NCI-H524 treated with DMSO at 0.1 percent for 48 hours (cell line): ENCODE measurements around the gene PRPF40A.
"Not testable (repeated sequence)": the region's sequence is repeated elsewhere in the genome, so short reads cannot be mapped to it uniquely, and the experiment has no call there.

ENCODE experiments used
- DNase-seq: peaks from one replicate; lab custom pipeline; 2025; lab: John Stamatoyannopoulos, UW

The PRPF40A gene

DNA sequence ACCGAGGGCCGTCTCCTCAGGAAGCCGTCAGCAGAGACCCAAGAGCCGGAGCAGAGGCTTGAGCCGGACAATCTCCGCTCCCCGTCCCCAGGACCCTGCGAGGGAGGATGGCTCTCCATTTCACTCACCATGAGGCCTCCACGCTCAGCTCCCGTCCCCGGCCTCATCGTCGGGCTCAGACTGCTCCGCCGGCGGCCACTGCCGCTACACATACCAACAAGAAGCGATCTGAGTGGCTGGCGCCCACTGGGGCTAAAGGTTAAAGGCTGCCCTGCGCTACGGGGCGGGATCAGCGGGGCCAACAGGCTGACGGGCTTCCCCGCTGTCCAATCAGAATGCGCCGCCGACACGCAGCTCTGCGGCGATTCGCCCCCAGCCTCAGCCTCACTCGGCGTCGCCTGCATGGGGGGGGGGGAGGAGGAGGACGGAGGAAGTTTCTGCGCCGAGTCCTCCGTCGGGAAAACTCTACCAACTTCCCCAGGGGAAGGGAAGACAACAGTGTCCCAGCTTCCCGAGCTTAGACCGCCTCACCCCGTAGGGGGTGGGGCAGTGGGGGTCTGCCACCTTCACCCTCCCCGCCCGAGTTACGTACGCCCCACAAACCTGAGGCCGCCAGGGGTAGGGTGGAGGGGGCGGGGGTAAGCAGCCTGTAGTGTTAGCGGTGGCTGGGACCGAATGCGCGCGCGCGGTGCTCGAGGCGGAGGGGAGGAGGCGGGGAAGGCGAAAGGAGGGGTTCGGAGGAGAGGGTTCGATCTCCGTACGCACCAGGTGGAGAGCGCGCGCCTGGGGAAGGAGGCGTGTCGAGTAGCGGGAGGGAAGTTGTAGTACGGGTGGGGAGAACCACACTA is at the start of gene PRPF40A:
TSS of gene PRPF40A (minus strand) at position 234 of the 848 bp plus-strand sequence. CDS start at position 212, 22 bp downstream.
- peak; percentile 84 for DNase-seq

DNA sequence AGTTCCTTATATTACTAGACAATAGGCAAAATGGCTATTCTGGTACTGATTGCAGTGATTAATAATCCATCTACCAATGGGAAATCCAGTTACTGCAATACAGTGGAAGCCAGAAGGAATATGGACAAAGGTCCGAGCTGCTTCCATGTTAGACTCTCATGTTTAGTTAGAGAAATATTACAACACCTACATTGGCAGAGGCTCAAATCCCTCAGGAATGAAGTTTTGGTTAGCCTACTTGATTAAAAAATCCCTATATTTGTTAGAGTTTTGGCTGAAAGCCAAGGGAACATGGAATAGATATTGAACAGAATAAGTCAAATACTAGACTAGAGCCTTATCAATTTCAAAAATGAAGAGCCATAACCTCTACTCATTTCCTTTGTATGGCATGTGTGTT is 49.7 kb upstream of the PRPF40A start:
- DNase-seq, result no peak

DNA sequence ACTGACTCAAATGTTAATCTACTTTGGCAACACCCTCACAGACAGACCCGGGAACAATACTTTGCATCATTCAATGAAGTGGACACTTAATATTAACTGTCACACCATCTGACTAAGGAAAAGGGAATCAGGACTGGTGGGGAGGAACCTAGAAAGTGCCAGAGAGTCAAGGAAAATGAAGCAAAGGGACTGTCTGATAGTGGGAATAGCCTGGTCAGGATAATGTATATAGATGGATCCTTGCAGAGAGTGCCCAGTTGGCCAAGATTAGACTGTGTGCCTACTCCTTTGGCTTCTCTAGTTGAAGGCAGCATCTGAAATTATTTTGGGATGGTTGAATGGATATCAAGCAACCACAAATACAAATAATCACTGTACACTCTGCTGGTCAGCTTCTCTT is 46.4 kb upstream of the PRPF40A start:
- DNase-seq, result no peak

DNA sequence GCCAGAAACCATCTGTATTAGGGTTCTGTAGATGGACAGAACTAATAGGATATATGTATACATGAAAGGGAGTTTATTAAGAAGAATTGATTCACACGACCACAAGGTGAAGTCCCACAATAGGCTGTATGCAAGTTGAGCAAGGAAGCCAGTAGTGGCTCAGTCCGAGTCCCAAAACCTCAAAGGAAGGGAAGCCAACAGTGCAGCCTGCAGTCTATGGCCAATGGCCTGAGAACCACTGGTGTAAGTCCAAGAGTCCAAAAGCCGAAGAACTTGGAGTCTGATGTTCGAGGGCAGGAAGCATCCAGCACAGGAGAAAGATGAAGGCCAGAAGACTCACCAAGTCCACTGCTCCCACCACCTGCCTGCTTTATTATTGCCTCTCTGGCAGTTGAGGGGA is 45.9 kb upstream of the PRPF40A start:
- not testable (repeated sequence) for DNase-seq

DNA sequence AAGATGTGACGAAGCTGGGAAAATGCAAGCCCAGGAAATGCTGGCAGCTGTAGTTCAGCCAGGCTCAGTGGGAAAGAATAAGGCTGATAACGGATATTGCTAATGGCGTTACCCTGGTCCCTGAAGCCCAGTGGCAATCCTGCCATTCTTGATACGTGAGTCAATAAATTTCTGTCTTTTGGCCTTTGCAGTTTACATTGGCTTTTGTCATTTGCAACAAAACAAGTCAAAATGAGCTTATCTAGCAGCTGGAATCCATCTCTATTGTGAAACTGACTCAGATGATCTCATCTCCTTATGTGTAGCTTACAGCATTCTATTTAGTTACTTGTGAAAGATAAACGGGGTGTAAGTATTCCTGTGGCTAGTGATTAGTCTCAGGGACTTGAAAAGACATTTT is 44.9 kb upstream of the PRPF40A start:
- no peak for DNase-seq

DNA sequence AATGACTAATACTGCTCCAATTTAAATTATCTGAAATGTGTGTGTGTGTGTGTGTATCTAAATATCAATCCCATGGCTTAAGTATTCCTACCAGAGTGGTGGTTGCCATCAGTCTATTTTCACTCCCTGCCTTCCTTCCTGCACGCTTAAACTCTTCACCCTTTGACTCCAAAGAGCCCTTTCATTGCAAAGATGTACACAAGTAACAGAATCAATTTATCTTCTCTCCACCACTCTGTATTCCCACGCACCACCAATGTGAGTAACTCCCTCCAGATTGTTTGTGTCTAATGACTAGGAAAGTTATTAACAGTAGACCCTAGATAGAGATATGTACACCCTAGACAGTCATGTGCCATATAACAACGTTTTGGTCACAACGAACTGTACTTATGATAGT is 44.0 kb upstream of the PRPF40A start:
- DNase-seq, result no peak

DNA sequence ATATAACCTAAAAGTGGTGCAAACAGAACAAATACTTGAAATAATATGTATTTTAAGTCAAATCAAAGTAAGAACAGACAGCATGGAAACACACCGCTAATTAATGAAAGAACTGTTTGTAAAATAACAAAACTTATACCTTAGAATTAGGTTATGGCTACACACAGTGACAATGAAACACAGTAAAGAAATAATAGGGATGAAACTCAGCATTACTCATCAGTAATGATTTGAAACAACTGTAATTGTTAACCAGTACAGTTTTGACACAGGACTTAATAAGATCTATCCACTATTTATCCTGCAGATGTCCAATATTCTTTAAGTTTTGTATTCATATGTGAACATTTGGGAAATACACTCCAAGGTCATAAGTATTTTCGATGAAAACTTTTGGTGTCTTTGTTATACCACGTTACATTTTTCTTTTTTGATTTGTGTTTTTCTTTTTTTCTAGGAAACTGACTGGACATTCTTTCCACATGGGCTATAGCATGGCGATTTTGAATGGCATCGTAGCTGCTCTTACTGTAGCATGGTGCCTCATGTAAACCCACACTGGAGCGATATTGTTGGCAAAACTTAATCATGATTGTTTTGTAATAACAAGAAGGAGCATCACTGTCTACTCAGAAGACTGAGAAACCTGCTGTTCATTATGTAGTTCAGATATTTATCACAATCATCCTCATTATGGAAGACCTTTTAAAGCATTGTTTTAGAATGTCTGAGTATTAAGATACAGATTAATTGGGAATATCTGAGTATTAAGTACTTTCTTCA is 42.2 kb upstream of the PRPF40A start:
- no peak for DNase-seq

DNA sequence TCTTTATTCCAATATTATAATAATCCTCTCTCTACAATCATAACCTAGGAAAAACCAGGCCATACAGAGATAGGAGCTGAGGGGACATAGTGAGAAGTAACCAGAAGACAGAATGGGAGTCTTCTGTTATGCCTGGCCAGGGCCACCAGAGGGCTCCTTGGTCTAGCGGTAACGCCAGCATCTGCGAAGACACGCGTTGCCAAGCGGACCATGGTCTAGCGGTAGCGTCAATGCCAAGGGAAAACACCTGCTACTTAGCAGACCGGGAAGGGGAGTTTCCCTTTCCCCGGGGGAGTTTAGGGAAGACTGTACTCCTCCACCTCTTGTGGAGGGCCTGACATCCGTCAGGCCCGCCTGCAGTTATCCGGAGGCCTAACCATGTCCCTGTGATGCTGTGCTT is 37.8 kb upstream of the PRPF40A start:
- DNase-seq, result no peak

DNA sequence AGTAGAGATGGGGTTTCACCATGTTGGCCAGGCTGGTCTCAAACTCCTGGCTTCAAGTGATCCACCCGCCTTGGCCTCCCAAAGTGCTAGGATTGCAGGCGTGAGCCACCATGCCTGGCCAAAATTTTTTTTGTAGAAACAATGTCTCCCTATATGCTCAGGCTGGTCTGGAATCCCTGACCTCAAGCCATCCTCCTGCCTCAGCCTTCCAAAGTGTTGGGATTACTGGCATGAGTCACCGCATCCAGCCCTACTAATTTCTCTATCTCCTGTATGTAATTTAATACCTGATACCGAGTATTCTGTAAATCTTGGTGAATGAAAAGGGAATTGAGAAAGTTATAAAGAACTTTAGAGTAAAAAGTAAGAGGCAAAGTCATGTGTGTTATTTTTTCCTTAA is 30.5 kb upstream of the PRPF40A start:
- DNase-seq, result not testable (repeated sequence)

DNA sequence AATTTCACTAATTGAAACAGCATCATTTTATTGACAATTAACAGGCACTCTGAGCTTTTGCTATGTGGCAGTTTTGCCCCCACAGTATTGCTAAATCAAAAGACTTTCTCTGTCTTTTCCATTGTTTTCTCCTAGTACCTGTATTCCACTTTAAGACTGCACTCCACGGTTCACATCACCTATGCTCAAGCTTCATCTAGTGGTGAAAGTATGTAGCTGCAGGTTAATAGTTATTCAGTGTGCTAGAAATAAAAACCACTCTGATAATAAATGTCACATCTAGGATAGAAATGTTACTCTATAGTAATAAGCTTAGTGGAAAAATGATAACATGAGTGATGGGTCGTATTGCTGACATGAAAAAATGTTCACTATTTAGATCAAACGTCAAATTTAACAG is 25.7 kb upstream of the PRPF40A start:
- no peak for DNase-seq

DNA sequence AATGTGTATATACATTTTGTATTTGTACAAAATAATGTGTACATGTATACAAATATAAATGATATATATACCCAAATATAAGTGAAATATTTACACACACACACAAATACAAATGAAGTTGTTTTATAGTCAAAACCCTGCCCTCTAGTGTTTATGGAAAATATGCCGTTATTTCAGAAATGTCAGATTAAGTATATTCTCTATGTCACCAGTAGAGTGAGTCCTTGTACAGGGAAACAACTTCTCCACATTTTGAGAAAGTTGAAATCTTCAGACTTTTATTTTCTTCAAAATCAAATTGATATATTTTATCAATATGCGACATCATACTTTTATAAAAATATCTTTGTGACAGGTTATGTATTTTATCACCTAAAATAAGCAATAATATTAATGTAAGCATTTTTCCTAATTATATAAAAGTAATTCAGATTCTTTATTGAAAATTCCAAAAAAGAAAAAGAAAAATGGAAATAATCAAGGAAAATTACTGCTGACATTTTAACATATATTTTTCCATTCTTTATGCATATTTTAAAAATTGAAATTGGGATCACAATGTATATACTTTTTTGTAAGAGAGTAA is 23.6 kb upstream of the PRPF40A start:
- no peak for DNase-seq

DNA sequence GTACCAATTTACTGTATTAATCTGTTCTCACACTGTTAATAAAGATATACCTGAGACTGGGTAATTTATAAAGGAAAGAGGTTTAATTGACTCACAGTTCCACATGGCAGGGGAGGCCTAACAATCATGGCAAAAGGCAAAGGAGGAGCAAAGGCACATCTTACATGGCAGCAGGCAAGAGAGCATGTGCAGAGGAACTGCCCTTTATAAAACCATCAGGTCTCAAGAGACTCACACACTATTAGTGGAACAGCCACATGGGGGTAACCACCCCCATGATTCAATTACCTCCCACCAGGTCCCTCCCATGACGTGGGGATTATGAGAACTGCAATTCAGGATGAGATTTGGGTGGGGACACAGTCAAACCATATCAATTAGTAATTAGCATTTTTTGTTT is 22.4 kb upstream of the PRPF40A start:
- DNase-seq, result not testable (repeated sequence)

DNA sequence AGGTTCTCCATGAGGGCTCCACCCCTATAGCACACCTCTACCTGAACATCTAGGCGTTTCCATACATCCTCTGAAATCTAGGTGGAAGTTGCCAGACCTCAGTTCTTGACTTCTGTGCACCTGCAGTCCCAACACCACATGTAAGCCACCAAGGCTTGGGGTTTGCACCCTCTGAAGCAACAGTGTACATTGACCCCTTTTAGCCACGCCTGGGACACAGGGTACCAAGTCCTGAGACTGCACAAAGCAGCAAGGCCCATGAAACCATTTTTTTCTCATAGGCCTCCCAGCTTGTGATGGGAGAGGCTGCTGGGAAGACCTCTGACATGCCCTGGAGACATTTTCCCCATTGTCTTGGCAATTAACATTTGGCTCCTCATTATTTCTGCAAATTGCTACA is 21.2 kb upstream of the PRPF40A start:
- DNase-seq, result no peak

DNA sequence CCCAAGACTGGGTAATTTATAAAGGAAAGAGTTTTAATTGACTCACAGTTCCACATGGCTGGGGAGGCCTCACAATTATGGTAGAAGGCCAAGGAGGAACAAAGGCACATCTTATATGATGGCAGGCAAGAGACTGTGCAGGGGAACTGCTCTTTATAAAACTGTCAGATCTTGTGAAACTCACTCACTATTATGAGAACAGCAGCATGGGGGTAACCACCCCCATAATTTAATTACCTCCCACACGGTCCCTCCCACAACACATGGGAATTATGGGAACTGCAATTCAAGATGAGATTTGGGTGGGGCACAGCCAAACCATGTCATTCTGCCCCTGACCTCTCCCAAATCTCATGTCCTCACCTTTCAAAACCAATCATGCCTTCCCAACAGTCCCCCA is 20.2 kb upstream of the PRPF40A start:
- not testable (repeated sequence) for DNase-seq

DNA sequence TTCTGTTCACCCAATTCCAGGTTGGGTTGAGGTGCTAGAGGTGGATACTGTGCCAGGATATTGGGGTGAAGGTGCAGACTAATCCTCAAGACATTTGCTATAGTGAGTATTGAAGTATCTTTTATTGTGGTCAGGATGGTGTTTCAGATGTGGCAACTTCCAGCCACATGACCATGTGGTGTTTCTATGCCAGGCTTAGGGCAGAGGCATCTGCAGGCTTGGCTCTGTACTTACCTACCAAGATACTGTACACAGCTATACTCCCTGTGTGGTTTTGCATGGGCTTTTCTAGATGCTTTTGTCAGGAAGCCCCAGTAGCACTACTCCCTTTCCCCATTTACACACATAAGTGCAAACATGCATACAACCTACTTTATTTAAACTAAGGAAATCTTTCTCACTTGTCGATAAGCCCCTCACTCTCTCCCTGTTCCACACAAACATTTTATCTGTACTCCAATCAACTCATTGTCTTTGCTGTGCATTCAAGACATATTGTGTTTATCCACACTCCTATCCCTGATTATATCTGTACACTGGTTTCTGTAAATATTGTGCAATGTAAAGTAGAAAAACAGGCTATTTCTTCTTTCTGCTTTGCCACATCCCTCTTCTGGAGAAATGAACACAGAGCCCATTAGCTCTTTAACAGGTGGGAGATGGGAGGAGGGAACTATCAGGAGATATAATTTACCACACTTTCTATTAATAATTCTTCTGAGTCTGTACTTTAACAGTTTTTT is 13.5 kb upstream of the PRPF40A start:
- no peak for DNase-seq

DNA sequence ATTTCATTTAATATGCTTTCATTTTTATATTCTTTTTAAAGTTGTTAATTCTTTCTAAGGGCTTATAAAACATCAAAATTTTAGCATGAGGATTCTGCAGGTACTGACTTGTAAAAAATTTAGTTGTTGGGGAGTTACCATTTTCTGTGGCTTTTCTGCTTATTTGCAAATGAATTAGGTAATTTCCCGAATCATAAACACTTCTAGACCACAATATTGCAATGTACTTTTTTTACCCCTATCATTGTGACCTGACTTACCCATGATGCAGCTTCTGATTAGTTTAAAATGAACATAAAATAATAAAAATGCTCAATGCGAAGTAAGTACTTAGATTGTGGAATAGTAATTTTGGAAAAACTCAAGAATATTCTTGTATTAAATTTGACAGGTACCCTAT is 12.6 kb upstream of the PRPF40A start:
- no peak for DNase-seq

DNA sequence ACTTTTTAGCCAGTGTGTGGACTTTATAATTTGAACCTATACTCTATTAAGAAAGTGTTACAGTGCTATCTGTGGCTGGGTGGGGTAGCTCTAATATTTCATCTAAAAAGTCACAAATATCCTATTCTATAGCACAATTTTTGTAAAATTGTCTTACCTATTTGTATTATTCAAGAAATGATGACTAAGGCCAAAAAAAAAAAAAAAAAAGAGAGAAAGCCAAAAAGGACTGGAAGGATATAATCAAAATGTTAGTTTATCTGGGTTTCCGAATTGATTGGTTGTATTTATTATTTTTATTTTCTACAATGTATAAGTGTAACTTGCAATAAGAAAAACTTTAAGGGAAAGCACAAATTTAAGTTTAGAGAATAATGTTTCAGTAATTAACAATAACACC is 6.7 kb upstream of the PRPF40A start:
- no peak for DNase-seq

DNA sequence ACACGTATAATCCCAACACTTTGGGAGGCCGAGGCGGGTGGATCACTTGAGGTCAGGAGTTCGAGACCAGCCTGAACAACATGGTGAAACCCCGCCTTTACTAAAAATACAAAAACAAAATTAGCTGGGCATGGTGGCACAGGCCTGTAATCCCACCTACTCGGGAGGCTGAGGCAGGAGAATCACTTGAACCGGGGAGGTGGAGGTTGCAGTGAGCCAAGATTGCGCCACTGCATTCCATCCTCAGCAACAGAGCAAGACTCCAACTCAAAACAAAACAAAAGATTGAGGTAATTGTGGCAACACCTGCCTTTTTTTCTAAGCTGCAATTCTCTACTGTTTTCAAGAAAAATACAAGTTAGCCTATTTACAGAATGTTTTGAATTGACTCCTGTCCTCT is 5.4 kb upstream of the PRPF40A start:
- DNase-seq, result not testable (repeated sequence)

DNA sequence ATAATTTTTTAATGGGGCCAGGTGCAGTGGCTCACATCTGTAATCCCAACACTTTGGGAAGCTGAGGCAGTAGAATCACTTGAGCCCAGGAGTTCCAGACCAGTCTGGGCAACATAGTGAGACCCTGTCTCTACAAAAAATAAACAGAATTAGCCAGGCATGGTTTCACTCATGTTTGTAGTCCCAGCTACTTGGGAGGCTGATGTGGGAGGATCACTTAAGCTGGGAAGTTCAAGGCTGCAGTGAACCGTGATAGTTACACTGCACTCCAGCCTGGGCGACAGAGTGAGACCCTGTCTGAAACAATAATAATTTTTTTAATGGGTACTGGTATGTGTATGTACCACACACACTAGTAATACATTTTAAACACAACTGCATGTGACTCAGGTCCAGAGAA is 3.5 kb upstream of the PRPF40A start:
- no peak for DNase-seq

DNA sequence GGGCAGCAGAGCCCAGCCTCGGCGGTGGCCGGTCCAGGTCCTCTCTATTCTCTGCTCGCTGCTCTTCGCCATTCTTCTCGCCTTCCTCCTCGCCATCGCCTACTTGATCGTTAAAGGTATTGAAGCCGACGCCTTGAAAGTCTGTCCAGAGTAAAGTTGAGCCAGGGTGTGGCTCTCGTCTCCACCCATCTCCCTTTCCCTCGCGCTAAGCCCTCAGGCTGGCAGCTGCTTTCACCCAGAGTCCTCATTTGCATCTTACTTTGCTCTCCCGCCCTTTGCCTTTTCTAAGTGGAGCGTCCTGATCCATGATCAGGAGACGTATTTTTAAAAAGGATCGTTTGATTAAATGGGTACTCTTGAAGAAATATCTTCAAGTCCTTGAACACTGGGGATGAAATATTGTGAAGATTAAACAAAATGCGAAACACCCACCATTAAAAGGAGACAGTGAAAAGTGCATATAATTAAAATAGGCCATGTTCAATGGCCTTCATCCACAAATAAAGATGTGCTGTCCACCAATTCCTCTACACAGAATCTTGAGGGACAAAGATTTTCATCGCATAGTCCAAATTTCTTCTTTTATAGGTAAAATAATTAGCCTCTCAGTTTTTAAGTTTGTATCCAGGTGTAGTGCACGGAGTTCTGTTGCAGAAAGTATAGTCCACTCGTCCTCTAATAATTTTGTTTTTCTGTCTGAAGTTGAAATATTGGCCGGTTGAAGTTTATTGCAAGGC is 1.8 kb upstream of the PRPF40A start:
- peak; percentile 29 for DNase-seq

DNA sequence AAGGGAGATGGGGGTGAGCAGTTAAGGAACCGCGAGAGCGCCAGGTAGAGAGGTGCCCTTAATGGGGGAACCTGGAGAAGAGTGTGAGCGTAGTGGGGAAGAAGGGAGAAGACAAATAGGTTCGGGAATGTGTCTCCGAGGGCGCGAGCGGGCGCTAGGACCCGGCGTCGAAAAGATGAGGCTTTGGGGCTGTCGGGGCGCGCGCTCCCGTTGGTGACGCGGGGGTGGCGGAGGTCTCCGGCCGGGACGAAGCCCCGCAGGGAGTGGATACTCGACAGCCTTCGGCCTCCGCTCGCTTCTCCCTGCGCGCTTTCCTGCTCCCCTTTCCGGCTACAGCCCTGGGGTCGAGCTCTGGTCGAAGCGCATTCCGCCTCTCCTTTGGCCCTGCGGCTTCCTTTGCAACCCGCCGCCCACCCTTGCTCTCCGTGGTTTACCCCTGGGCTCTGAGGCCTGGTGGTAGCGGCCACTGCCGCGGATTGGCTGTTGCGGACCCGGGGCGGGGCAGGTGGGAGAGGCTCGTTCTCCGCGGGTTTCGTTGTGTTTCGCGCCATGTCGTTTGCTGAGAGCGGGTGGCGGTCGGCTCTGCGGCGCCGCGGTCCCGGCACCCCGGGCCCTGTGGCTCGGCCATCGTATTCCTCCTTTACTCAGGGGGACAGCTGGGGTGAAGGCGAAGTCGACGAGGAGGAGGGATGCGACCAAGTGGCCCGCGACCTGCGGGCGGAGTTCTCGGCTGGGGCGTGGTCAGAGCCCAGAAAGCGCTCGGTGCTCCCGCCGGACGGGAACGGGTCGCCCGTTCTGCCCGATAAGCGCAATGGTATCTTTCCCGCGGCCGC is 1.0 kb upstream of the PRPF40A start, which contains the start of gene ARL6IP6:
TSS of gene ARL6IP6 (plus strand) at position 545 of the 833 bp plus-strand sequence. CDS start at position 550, 5 bp downstream.
- DNase-seq, result peak; percentile 69
